Measurements from ENCODE around the gene BLOC1S1.

DNA sequence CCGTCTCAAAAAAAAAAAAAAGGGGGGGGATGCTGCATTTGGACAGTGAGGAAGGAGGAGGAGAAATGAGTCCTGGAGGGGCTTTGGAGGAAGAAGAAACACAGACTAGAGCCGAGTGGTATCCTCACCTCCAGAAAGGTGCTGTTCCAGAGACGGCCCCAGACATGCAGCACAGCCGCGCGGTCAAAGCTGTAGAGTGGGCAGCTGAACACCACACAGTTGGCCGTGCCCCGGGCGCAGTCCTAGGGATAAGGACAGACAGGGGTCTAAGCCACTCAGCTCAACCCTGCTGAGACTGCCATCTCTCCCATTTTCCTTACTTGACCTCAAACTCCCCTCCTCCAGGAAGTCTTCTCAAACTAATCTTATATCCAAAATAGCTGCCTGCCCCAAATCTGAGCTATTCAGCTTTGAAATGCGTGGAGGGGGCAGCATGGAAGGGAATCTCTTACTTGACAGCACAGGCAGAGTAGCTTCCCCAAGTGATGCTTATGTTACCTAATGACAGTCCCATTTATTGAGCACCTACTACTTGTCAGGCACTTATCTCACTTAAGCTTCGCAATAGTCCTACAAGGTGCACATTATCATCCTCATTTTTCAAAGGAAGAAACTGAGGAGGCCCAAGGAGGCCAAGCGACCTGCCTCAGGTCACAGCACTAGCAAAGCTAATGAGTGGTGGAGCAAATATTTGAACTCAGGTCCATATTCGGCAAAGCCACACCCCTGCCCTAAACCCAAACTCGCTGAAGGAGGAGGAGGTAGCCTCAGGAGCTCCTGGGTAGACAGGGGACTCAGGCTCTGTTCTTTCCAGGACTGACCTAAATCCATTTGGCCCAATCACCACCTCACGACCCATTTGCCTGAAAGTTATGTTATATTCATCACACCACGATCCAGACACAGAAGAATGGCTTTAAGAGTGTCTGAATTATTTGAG, 26.9 kb upstream of the BLOC1S1 start:
- TF ChIP-seq POLR2A (IDR thresholded peaks at IDR 0.05) (no peak), POLR2AphosphoS5 (IDR thresholded peaks at IDR 0.05) (no peak)
- TF ChIP-seq, protein P1, sequence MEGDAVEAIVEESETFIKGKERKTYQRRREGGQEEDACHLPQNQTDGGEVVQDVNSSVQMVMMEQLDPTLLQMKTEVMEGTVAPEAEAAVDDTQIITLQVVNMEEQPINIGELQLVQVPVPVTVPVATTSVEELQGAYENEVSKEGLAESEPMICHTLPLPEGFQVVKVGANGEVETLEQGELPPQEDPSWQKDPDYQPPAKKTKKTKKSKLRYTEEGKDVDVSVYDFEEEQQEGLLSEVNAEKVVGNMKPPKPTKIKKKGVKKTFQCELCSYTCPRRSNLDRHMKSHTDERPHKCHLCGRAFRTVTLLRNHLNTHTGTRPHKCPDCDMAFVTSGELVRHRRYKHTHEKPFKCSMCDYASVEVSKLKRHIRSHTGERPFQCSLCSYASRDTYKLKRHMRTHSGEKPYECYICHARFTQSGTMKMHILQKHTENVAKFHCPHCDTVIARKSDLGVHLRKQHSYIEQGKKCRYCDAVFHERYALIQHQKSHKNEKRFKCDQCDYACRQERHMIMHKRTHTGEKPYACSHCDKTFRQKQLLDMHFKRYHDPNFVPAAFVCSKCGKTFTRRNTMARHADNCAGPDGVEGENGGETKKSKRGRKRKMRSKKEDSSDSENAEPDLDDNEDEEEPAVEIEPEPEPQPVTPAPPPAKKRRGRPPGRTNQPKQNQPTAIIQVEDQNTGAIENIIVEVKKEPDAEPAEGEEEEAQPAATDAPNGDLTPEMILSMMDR (IDR thresholded peaks at IDR 0.05), result no peak
